Activated CD8-positive, alpha-beta memory T cell treated with anti-CD3 and anti-CD28 coated beads, Interleukin-2, amount 50 U/mL, for 1 hour (primary cell): ENCODE data around the gene ZC2HC1B.
"Not testable (repeated sequence)": the region's sequence is repeated elsewhere in the genome, so short reads cannot be mapped to it uniquely, and the experiment has no call there.

Experiments used
- DNase-seq: peaks from one replicate; pipeline ENCODE4 v3.0.0-alpha.2; 2020; ENCODE audit errors: extremely low read depth

ZC2HC1B gene

GRCh38 chr6:143864234-143864633 lies at the start of gene ZC2HC1B:
TSS of gene ZC2HC1B (plus strand) at chr6:143864474. CDS start at chr6:143864540, 66 bp downstream.
- no peak for DNase-seq

GRCh38 chr6:143817621-143818020 lies 46.7 kb upstream of the ZC2HC1B start:
- DNase-seq = no peak

- DNase-seq = no peak
These were observed 42.9 kb upstream of the ZC2HC1B start for GRCh38 chr6:143821359-143821758.

GRCh38 chr6:143822584-143823024 lies 41.7 kb upstream of the ZC2HC1B start:
- no peak for DNase-seq

- DNase-seq = no peak
These were observed 40.7 kb upstream of the ZC2HC1B start for GRCh38 chr6:143823548-143823947.

- DNase-seq = no peak
These were observed 35.7 kb upstream of the ZC2HC1B start for GRCh38 chr6:143828572-143828971.

GRCh38 chr6:143836150-143836549 lies 28.1 kb upstream of the ZC2HC1B start:
- no peak for DNase-seq

- DNase-seq = no peak
These were observed 25.9 kb upstream of the ZC2HC1B start for GRCh38 chr6:143838395-143838794.

GRCh38 chr6:143839196-143839595 lies 25.1 kb upstream of the ZC2HC1B start:
- DNase-seq = no peak

GRCh38 chr6:143840595-143841265 lies 23.5 kb upstream of the ZC2HC1B start:
- DNase-seq = no peak

GRCh38 chr6:143842461-143842901 lies 21.8 kb upstream of the ZC2HC1B start:
- DNase-seq = no peak

GRCh38 chr6:143842902-143843676 lies 21.2 kb upstream of the ZC2HC1B start, which contains the start of gene LTV1:
TSS of gene LTV1 (plus strand) at chr6:143843338. CDS start at chr6:143843478, 140 bp downstream.
- DNase-seq = peak; percentile 78

- DNase-seq = no peak
These were observed 20.6 kb upstream of the ZC2HC1B start for GRCh38 chr6:143843677-143843999.

- DNase-seq = no peak
These were observed 20.3 kb upstream of the ZC2HC1B start for GRCh38 chr6:143844006-143844405.

GRCh38 chr6:143845033-143845432 lies 19.2 kb upstream of the ZC2HC1B start:
- no peak for DNase-seq

- DNase-seq = not testable (repeated sequence)
These were observed 12.6 kb upstream of the ZC2HC1B start for GRCh38 chr6:143851706-143852105.

- not testable (repeated sequence) for DNase-seq
These were observed 9.2 kb upstream of the ZC2HC1B start for GRCh38 chr6:143855057-143855456.

- not testable (repeated sequence) for DNase-seq
These were observed 7.5 kb upstream of the ZC2HC1B start for GRCh38 chr6:143856762-143857161.

GRCh38 chr6:143857651-143858050 lies 6.6 kb upstream of the ZC2HC1B start:
- no peak for DNase-seq

GRCh38 chr6:143859891-143860660 lies 4.2 kb upstream of the ZC2HC1B start:
- DNase-seq = no peak

- DNase-seq = no peak
These were observed 503 bp upstream of the ZC2HC1B start for GRCh38 chr6:143863771-143864170.

GRCh38 chr6:143867236-143867635 lies 3.0 kb downstream of the ZC2HC1B start:
- no peak for DNase-seq
